HG03039 (cell line): Measurements from ENCODE around the gene ALKBH3.
A peak's percentile ranks its signal among the peaks of the same experiment; 100 is the strongest.

Experiments used
- ATAC-seq: cut with Tn5 transposase; IDR thresholded peaks from one replicate; pipeline ENCODE4 v1.9.1; 2021; ENCODE audit warnings: mild to moderate bottlenecking, moderate library complexity; ENCODE audit not compliant: unreplicated experiment

The ALKBH3 gene

GRCh38 chr11:43892851-43893250, 12.2 kb downstream of the ALKBH3 start:
- ATAC-seq, result no peak

GRCh38 chr11:43894546-43894945, 13.9 kb downstream of the ALKBH3 start:
- no peak for ATAC-seq

GRCh38 chr11:43895601-43896000, 15.0 kb downstream of the ALKBH3 start:
- no peak for ATAC-seq

GRCh38 chr11:43898574-43898973, 17.9 kb downstream of the ALKBH3 start:
- no peak for ATAC-seq

- no peak for ATAC-seq
These were observed 18.5 kb downstream of the ALKBH3 start for GRCh38 chr11:43899094-43899493.

- ATAC-seq, result no peak
These were observed 20.9 kb downstream of the ALKBH3 start for GRCh38 chr11:43901551-43901950.

- ATAC-seq, result no peak
These were observed 22.4 kb downstream of the ALKBH3 start for GRCh38 chr11:43903078-43903477.

GRCh38 chr11:43903969-43904368, 23.3 kb downstream of the ALKBH3 start:
- ATAC-seq, result no peak

GRCh38 chr11:43904742-43905535, 24.3 kb downstream of the ALKBH3 start:
- no peak for ATAC-seq

GRCh38 chr11:43905813-43906241, 25.2 kb downstream of the ALKBH3 start:
- ATAC-seq, result no peak

- no peak for ATAC-seq
These were observed 26.7 kb downstream of the ALKBH3 start for GRCh38 chr11:43907028-43907975.

GRCh38 chr11:43908191-43908590, 27.6 kb downstream of the ALKBH3 start:
- ATAC-seq, result no peak

GRCh38 chr11:43908683-43909082, 28.1 kb downstream of the ALKBH3 start:
- no peak for ATAC-seq

- ATAC-seq, result no peak
These were observed 33.3 kb downstream of the ALKBH3 start for GRCh38 chr11:43913829-43914380.

- no peak for ATAC-seq
These were observed 33.8 kb downstream of the ALKBH3 start for GRCh38 chr11:43914466-43914865.

- ATAC-seq, result no peak
These were observed 36.0 kb downstream of the ALKBH3 start for GRCh38 chr11:43916621-43917020.

- ATAC-seq, result no peak
These were observed 37.2 kb downstream of the ALKBH3 start for GRCh38 chr11:43917851-43918250.

GRCh38 chr11:43918662-43919061, 38.0 kb downstream of the ALKBH3 start:
- ATAC-seq, result no peak

GRCh38 chr11:43919852-43920597, 39.4 kb downstream of the ALKBH3 start:
- ATAC-seq, result no peak

GRCh38 chr11:43920598-43921419, 40.2 kb downstream of the ALKBH3 start:
- ATAC-seq, result peak; percentile 77
